Effector CD4-positive, alpha-beta T cell (primary cell): ENCODE measurements around the gene RAB5B.
"Not testable (repeated sequence)": the region's sequence is repeated elsewhere in the genome, so short reads cannot be mapped to it uniquely, and the experiment has no call there.

Experiments used
- DNase-seq: peaks from one replicate; pipeline ENCODE4 v3.0.0-alpha.2; 2020

Gene RAB5B

GRCh38 chr12:56020423-56021184, 46.7 kb downstream of the RAB5B start, which contains the start of gene IKZF4:
TSS of gene IKZF4 (plus strand) at chr12:56021043. CDS start at chr12:56021494, 451 bp downstream.
- DNase-seq, result no peak

DNA sequence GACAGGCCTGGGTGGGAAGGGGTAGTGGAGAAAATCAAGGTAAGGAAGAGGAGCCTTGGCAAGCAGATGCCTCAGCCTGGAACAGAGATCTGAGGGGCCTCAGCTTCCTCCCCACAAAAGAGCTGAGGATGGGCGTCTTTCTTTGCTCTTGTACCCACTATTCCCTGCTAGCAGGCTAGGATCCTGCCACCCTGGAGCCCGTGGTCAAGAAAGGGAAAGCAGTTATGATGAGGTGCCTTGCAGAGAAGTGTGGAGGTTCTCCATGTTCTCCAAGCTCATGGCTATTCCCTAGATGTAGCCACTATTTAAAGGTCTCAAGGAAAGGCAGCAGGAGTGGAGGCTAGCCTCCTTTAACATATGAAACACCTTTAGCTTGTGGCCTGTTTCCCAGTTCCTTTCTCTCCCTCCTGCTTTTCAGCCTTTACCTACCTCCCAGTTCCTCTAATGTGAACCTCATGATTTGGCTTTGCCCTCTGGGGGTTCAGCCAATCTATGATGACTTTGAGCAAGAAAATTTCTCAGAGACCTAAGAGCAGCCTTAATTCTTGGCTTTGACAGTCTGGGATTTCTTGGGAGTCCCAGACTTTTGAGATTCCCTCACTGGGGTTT, 48.1 kb downstream of the RAB5B start:
- DNase-seq, result no peak

DNA sequence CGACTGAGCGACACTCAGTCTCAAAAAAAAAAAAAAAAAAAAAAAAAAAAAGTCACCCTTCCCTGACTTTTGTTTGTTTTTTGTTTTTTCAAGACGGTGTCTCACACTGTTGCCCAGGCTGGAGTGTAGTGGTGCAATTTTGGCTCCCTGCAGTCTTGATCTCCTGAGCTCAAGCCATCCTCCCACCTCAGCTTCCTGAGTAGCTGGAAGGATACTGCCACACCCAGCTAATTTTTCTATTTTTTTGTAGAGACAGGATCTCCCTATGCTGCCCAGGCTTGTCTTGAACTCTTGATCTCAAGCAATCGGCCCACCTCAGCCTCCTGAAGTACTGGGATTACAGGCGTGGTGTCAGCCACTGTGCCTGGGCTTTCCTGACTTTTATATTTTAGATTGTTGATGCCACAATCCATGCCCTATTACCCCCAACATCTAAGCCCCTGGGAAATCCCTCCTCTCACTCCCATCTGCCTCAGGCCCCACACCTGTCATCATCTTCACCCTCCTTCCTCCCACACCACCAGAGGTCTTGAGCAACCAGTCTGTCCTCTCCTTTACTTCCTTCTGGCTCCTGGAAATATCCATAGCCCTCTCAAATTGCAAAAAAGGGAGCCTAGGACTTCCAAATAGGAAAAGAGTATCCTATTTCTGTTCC, 54.8 kb downstream of the RAB5B start:
- DNase-seq, result no peak

DNA sequence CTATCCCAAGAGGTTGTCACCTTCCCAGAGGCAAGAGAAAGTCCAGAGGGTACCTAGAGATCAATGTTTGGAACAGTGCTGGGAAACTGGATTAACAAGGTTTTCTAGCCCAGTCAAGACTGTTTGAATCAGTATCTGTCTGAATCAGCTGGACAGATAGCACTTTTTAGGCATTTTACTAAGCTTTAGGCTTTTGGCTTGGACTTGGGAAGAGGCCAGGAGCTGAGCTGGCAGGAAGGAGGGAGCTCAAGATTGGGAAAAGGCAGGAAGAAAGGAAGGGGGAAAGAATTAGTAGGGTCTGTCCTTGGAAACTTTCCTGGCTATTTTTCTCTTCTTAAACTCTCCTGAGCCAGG, 55.3 kb downstream of the RAB5B start:
- DNase-seq, result no peak

DNA sequence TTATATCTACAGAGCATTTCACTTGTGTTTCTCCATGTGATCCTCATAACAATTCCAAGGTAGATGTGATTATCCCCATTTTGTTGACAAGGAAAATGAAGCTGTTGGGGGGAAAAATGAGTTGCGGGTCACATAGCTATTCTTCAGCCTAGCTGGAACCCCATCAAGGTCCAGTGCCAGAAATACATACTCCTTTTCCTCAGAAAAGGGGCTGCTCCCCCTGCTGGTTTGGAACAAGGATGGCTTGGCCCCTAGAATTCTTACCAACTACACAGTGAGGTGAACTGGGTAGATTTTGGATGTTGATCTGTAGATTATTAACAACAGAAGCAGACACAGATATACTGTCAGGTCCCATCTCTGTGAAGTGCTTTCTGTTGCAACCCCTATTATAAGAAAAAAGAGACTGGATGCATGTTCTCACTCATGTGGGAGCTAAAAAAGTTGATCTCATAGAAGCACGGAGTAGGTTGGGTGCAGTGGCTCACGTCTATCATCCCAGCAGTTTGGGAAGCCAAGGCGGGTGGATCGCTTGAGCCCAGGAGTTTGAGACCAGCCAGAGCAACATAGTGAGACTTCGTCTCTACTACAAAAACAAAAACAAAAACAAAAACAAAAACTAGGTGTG, 55.9 kb downstream of the RAB5B start:
- DNase-seq, result peak; percentile 28

GRCh38 chr12:56031987-56032386, 58.1 kb downstream of the RAB5B start:
- peak; percentile 26 for DNase-seq

DNA sequence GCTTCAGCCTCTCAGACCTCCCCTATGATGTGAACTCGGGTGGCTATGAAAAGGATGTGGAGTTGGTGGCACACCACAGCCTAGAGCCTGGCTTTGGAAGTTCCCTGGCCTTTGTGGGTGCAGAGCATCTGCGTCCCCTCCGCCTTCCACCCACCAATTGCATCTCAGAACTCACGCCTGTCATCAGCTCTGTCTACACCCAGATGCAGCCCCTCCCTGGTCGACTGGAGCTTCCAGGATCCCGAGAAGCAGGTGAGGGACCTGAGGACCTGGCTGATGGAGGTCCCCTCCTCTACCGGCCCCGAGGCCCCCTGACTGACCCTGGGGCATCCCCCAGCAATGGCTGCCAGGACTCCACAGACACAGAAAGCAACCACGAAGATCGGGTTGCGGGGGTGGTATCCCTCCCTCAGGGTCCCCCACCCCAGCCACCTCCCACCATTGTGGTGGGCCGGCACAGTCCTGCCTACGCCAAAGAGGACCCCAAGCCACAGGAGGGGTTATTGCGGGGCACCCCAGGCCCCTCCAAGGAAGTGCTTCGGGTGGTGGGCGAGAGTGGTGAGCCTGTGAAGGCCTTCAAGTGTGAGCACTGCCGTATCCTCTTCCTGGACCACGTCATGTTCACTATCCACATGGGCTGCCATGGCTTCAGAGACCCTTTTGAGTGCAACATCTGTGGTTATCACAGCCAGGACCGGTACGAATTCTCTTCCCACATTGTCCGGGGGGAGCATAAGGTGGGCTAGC, 60.9 kb downstream of the RAB5B start:
- DNase-seq, result peak; percentile 32

DNA sequence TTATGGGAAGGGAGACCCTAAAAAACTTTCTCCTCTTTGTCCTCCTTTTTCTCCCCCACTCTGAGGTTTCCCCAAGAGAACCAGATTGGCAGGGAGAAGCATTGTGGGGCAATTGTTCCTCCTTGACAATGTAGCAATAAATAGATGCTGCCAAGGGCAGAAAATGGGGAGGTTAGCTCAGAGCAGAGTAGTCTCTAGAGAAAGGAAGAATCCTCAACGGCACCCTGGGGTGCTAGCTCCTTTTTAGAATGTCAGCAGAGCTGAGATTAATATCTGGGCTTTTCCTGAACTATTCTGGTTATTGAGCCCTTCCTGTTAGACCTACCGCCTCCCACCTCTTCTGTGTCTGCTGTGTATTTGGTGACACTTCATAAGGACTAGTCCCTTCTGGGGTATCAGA, 63.3 kb downstream of the RAB5B start:
- DNase-seq, result no peak

- DNase-seq, result no peak
Measured at GRCh38 chr12:56038022-56038655, 64.3 kb downstream of the RAB5B start.

DNA sequence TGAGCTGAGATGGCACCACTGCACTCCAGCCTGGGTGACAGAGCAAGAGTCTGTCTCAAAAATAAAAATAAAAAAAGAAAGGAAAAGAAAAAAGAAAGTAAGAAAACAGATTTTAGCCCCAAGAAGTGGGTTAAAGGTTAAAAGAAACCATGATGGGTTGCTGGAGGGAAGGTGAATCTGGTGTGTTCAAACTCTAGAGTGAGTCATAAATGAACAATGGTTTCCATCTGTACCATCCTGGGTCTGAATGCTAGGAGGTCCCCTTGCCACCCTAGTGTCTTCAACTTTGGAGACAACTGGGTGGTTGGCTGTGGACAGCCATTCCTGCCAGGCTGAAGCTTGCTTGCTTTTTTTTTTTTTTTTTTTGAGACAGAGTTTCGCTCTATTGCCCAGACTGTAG, 66.3 kb downstream of the RAB5B start:
- DNase-seq, result no peak

- DNase-seq, result no peak
Measured at GRCh38 chr12:56040963-56041551, 67.2 kb downstream of the RAB5B start.

DNA sequence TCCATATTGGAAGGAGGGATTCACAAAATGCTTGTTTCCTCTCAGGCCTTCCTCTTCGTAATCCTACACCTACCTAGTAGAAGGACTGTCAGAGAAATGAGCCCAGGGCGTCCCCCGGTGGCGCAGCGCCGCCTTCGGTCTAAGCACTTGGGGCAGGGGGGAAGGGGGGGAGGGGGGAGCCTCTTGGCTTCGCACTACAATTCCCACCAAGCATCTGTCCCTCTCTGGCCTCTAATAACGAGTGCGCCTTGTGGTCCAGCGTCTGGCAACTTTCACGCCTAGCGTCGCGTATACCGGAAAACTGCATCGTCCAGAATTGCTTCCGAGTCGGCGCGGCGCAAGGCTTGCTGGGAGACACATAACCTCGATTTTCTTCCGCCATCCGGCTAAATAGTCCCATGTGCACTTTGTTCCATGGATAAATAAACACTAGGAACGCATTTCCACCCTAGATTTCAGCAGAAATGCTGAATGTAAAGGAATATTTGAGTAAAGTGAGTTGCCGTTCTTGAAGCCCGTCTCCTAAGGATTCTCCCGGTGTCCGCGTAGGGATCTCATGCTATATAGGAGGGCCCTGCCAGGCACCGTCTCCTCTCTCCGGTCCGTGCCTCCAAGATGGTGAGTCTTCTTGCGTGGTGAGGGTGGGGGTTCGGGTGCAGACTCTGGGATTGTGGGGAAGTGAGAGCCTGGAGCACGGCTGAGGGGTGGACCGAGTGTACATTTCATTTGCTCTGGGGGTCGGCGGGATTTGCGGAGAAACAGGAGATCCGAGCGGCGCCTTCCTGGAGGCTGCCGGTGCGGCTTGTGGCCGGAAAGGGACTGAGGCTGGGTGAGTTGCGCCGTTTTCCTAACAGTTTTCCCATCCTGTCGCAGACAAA, 67.9 kb downstream of the RAB5B start, which contains the start of gene RPS26:
Gene RPS26, plus strand, starts transcription at position 367 of the 878 bp plus-strand sequence. Its CDS starts 249 bp downstream, at position 616.
- peak; percentile 93 for DNase-seq

DNA sequence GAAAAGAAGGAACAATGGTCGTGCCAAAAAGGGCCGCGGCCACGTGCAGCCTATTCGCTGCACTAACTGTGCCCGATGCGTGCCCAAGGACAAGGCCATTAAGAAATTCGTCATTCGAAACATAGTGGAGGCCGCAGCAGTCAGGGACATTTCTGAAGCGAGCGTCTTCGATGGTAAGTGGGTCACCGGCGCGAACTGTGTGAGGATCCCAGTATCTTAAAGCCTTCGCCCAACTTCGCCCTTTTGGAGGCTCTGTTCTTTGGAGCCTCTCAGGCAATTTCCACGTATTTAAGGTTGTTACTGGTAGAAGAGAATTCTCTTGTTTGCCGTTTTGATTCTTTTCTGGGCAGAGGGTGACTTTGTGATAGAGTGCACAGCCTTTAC, 68.5 kb downstream of the RAB5B start:
- not testable (repeated sequence) for DNase-seq

DNA sequence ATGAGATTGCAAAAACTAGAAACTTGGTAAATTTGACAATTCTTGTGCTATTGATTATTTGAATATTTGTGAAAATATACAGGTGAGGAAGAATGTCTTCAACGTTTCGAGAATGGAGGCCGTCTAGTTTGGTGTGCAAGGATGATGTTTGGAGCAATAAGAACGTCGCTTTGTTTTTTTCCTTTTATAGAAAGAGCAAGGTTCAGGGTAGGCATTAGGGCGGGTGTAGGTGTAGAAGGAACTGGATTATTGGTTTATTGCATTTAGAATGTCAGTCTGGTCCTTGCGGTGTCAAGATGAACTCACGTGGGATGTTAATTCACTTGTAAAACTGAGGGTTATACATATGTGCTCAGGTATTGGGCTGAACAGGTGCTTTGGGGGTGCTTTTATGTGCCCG, 69.0 kb downstream of the RAB5B start:
- DNase-seq, result no peak
